Body of pancreas (tissue), 4 donors: ENCODE results near the gene AFF2.

Experiments
- CTCF ChIP-seq, 7 experiments: fragments of 450-650 bp in 4 of 7; fragments of 200-600 bp in 3 of 7; sonication (generic) in 3 of 7; IDR thresholded peaks; one replicate each; pipeline ENCODE4 v1.5.1; 2016 to 2019; ENCODE audit warnings: antibody characterized with exemption in 7 of 7
- POLR2A ChIP-seq, 3 donors: fragments of 450-650 bp; IDR thresholded peaks; one replicate each; pipeline ENCODE4 v1.6.1; 2016; ENCODE audit warnings: antibody characterized with exemption in 3 of 3, mild to moderate bottlenecking in 2 of 3

- TF ChIP-seq CTCF (IDR thresholded peaks at IDR 0.05) (no peak), POLR2A (IDR thresholded peaks at IDR 0.05) (no peak)
Observed at GRCh38 chrX:148788449-148788848, 288.0 kb downstream of the AFF2 start.
